ENCODE data around the gene UGT8. TPM values are rescaled to one million over a fixed set of nuclear protein-coding genes. Genes with fewer than 3 reads are reported as not detected.

Gene UGT8
- total RNA-seq, 2 experiments from 2014 or later: 0.11 TPM; not detected in 1

DNA sequence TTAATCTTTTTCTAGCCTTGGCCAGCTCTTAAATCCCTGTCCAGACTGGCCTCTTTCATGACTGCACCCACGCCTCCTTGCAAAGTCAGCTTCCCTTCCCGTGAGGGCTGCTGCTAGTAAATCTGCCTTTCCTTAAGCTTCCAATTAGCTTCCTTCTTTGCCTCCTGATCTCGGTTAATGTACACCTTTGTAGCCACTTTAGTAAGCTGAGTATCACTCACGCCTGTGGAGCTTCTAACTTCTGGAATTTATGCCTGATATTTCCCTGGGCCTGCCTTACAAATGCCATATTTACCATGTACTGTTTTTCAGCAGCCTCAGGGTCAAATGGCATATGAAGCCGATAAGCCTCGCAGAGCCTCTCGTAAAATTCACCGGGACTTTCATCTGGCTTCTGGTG is 5.1 kb upstream of the UGT8 start:
- Histone ChIP-seq H3K27ac (ENCODE audit: low read depth in 1 of 2, low read length in 2 of 2) (no peak overlapping the region), H3K36me3 (ENCODE audit: insufficient read depth, low read length) (no peaks in the 10 kb centered on the region), H3K4me1 (ENCODE audit: insufficient read depth, low read length) (peaks cover 6% of the 10 kb centered on the region), H3K4me3 (ENCODE audit: low read length) (no peak overlapping the region), H3K27me3 (ENCODE audit: control insufficient read depth in 1 of 2, insufficient read depth in 2 of 2, low read length in 2 of 2) (peaks cover 4 to 6% of the 10 kb centered on the region in 2 experiments), H3K9me3 (ENCODE audit: control insufficient read depth in 1 of 2, insufficient read depth in 1 of 2, low read length in 2 of 2) (peaks cover 0 to 6% of the 10 kb centered on the region in 2 experiments)
- ChIA-PET POLR2A (no interaction called here), CTCF (no interaction called here)
- intact Hi-C loops (cut with DNase I, micrococcal nuclease): no loop called here
- Mint-ChIP-seq H3K9me3 (no peaks in the 10 kb centered on the region), H3K27me3 (peaks cover 35% of the 10 kb centered on the region), H3K4me1 (ENCODE audit: low read depth) (no peaks in the 10 kb centered on the region), H3K4me3 (no peak overlapping the region), H3K36me3 (ENCODE audit: low read depth) (no peaks in the 10 kb centered on the region), H3K27ac (no peak overlapping the region)
- DNase-seq (no peak), ATAC-seq (ENCODE audit: poor library complexity) (no peak)
- no peak for TF ChIP-seq CTCF (IDR thresholded peaks at IDR 0.05)

- Histone ChIP-seq H3K27me3 (ENCODE audit: control insufficient read depth in 1 of 2, insufficient read depth in 2 of 2, low read length in 2 of 2) (peaks cover 16 to 18% of the 10 kb centered on the region in 2 experiments), H3K4me1 (ENCODE audit: insufficient read depth, low read length) (peaks cover 13% of the 10 kb centered on the region), H3K4me3 (ENCODE audit: low read length) (no peak overlapping the region), H3K27ac (ENCODE audit: low read depth in 1 of 2, low read length in 2 of 2) (no peak overlapping the region), H3K36me3 (ENCODE audit: insufficient read depth, low read length) (no peaks in the 10 kb centered on the region), H3K9me3 (ENCODE audit: control insufficient read depth in 1 of 2, insufficient read depth in 1 of 2, low read length in 2 of 2) (peaks cover 0 to 13% of the 10 kb centered on the region in 2 experiments)
- intact Hi-C loops (cut with DNase I, micrococcal nuclease): no loop called here
- DNase-seq (no peak), ATAC-seq (ENCODE audit: poor library complexity) (no peak)
- no peak for TF ChIP-seq CTCF (IDR thresholded peaks at IDR 0.05)
- Mint-ChIP-seq H3K27ac (no peak overlapping the region), H3K27me3 (peaks cover 35% of the 10 kb centered on the region), H3K36me3 (ENCODE audit: low read depth) (no peaks in the 10 kb centered on the region), H3K4me1 (ENCODE audit: low read depth) (peaks cover 11% of the 10 kb centered on the region), H3K9me3 (no peaks in the 10 kb centered on the region), H3K4me3 (no peak overlapping the region)
- ChIA-PET CTCF (no interaction called here), POLR2A (no interaction called here)
These were observed 3.4 kb upstream of the UGT8 start for GRCh38 chr4:114595207-114595606.

DNA sequence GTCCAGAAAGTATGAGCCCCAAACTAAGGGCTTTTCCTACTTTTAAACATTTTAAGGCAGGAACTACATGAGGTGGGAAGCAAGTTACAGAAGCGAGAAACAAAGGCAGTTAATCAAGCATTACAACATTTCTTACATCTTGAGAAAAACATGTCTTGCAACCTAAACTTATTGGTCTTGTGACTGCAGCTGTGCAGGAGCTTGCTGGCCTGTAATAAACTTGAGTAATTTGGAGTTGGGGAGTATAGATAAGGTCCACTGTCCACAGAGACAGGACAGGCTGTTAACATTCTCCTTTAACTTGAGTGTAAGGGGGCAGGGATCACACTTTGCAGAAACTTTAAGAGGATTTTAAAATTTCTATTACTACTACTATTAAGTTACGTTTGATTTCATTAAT is 2.7 kb upstream of the UGT8 start:
- no peak for TF ChIP-seq CTCF (IDR thresholded peaks at IDR 0.05)
- Histone ChIP-seq H3K4me1 (ENCODE audit: insufficient read depth, low read length) (peaks cover 13% of the 10 kb centered on the region), H3K4me3 (ENCODE audit: low read length) (no peak overlapping the region), H3K27me3 (ENCODE audit: control insufficient read depth in 1 of 2, insufficient read depth in 2 of 2, low read length in 2 of 2) (peaks cover 16 to 25% of the 10 kb centered on the region in 2 experiments), H3K9me3 (ENCODE audit: control insufficient read depth in 1 of 2, insufficient read depth in 1 of 2, low read length in 2 of 2) (peaks cover 0 to 13% of the 10 kb centered on the region in 2 experiments), H3K36me3 (ENCODE audit: insufficient read depth, low read length) (no peaks in the 10 kb centered on the region), H3K27ac (ENCODE audit: low read depth in 1 of 2, low read length in 2 of 2) (no peak overlapping the region)
- intact Hi-C loops (cut with DNase I, micrococcal nuclease): no loop called here
- ChIA-PET CTCF (no interaction called here), POLR2A (no interaction called here)
- peaks cover 11% of the 10 kb centered on the region for H3K4me1 Mint-ChIP-seq (ENCODE audit: low read depth)
- DNase-seq: no peak
- ATAC-seq (ENCODE audit: poor library complexity): no peak
- H3K9me3 Mint-ChIP-seq: no peaks in the 10 kb centered on the region
- peaks cover 35% of the 10 kb centered on the region for H3K27me3 Mint-ChIP-seq
- no peaks in the 10 kb centered on the region for H3K36me3 Mint-ChIP-seq (ENCODE audit: low read depth)
- H3K4me3 Mint-ChIP-seq: no peak overlapping the region
- H3K27ac Mint-ChIP-seq: no peak overlapping the region
